ENCODE data around the gene PARN.

GRCh38 chr16:14511800-14512135, 118.3 kb downstream of the PARN start:
- TF ChIP-seq EZH2 (IDR thresholded peaks at IDR 0.05) = no peak
- no peak for TF ChIP-seq FOXP2 (optimal IDR thresholded peaks at IDR 0.05; ENCODE audit: control extremely low read depth, extremely low read length, insufficient read depth)
- no peak for TF ChIP-seq POLR2AphosphoS5 (IDR thresholded peaks at IDR 0.05; ENCODE audit: borderline replicate concordance, low read depth, low read length)
